Erythroblast (primary cell): ENCODE data around the gene TFIP11.

ENCODE experiments used
- GATA1 ChIP-seq: IDR thresholded peaks from 2 replicates; pipeline ENCODE4 v1.6.1; 2011; ENCODE audit warnings: low read depth, mild to moderate bottlenecking, control low read depth, low read length, moderate library complexity
- POLR2A ChIP-seq: IDR thresholded peaks from 2 replicates; pipeline ENCODE4 v1.6.1; 2011; ENCODE audit warnings: mild to moderate bottlenecking, low read length

- TF ChIP-seq POLR2A (no peak), GATA1 (no peak)
Measured at GRCh38 chr22:26544489-26544888, 32.2 kb upstream of the TFIP11 start.
